NCI-H1694 treated with DMSO at 0.1 percent for 48 hours (cell line): ENCODE measurements around the gene ADCY5.

Source experiments
- DNase-seq: peaks from one replicate; lab custom pipeline; 2025; lab: John Stamatoyannopoulos, UW

Gene ADCY5

DNA sequence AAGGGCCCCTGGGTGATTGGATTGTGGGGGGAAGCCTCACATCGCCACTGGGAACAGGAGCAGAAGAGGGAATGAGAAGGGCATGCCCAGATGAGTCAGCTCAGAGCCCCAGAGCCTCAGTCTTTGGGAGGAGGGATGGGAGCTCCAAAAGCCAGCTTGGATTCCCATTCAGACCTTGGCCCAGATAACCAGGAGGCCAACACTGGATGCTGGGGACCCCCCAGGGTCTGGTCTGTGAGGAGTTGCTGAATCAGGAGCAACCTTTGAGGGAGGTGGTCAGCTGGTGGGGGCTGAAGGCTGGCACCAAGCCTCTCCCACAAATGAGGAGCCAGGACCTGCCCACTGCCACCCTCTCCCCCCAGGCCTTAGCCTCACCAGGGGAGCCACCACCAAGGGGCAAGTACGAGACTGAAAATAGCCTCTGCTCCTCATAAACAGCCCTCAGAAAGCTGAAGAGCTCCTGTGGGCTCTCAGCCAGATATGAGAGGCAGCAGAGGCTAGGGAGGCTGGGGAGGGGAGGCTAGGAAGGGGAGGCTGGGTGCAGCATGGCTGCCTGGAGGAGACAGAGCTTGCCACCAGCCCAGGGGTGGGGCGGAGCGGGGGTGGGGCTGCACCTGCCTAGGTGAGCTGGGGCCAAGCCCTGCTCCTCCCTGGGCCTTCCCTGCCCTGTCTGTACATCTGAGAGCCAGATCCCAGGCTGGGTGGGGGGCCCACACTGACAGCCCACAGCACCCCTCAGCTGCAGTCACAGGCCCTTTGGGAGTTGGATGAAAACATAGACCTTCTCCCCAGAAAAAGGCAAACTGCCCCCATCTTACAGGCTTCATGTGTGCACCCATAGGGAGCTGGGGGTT lies 147.3 kb downstream of the ADCY5 start:
- no peak for DNase-seq

DNA sequence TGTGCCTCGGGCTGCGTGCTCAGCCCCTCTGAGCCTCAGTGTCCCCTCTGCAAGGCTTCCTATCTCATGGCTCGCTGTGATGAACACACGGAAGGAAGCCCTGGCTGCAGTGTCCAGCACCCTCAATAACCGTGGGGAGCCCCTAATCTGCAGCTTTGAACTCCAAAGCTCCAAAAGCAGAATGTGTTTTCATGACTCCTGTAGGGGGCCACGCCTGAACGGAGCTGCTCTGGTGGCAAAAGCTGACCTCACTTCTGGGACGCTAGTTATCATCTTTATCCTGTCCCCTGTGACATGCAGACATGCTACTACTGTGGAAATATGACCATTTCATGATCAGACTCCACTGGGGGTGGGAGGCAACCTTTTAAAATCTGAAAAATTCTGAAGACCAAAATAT lies 148.3 kb downstream of the ADCY5 start:
- DNase-seq: no peak

DNA sequence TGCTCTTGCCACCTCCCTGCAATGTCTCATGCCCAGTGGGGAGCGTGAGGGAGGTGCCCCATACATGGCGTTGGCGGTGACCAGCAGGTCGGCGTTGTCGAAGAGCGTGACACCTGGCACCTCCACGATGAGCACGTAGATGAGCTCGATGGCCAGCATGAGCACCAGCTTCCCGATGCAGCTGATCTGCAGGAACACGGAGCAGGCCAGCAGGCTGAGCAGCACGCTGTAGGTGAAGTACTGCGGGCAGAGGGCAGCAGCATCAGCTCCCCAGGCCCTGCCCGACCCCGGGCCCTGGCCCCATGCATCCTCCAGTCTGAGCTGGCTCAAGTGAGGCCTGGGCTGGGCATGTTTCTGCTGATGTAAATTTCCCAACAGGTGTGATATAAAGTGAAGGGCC lies 148.8 kb downstream of the ADCY5 start:
- no peak for DNase-seq

DNA sequence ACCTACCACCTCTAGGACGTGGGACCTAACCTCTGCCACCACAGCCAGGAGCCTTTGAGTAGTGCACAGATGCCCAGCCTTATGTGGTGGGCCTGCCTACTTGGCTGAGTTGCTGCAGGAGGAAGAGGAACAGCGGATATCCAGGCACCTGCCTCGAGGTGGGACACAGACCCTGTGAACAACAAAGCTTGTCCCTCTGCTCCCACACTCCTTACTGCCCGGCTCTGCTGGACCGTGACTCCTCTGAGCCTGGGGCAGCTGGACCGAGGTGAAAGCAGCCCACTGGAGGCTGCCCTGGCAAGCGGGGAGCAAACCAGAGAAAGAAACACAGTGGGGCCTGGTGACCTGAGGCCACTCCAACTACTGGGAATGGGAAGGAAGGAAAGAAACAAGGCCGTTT lies 149.3 kb downstream of the ADCY5 start:
- no peak for DNase-seq

DNA sequence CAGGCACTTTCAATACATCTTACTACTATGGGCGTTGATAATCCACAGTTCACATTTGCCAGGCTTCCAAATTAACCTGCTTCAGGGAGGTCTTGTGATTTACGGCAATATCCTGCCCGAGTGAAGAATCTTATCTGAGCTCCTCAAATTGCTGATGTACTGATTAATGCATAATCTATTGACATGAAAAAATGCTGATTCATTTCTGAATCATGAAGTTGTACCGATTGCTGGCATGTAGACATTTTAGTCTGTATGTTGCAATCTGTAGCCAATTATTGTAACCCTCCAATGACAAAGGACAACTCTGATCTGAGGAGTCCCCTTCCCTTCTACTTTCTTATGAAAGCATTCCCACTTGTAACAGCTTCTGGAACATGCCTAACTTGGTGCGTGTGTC lies 150.0 kb downstream of the ADCY5 start:
- no peak for DNase-seq

DNA sequence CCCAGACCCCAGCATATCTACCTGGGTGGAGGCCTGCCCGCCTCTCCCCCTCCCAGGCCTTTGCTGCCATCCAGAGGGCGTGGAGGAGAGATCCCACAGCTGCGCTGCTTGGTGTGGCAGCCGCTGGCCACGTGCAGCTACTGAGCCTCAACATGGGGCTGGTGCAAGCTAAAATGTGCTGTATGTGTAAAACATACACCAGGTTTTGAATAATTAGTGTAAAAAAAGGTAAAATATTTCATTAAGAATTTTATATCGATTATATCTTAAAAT lies 151.3 kb downstream of the ADCY5 start:
- DNase-seq: no peak

DNA sequence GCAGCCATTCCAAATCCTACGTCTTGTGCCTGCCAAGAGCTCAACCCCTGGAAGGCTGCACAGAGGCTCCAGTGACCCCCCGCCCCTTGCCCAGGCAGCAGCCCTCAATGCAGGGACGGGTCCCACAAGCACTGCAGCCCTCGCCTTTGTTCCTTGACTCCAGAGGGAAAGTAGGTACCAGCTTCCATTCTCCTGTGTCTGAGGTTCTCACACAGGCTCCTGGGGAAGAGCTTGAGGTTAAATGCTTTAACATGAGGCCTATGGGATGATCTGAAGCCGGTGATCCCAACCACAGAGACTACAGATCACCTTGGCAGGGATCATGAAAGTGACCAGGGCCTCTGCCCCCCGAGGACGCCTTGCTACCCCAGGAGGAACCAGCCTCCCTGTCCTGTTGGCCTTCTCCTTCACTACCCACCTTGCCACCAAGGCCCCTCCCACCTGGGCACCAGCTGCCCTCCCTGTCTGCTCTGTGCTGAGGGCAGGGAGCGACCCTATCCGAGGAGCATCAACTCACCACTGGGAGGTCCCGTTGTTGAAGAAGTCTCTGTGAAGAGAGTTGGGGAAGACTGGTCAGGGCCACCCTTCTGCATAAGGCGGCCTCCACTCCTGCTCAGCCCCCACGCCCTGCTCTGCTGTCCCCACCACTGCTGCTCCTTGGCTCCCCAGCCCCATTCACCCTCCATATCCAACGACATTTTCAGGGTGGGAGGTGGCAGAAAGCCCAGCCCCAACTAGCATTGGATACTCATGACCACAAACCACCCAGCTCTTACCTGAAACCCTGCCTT lies 151.9 kb downstream of the ADCY5 start:
- DNase-seq: no peak

DNA sequence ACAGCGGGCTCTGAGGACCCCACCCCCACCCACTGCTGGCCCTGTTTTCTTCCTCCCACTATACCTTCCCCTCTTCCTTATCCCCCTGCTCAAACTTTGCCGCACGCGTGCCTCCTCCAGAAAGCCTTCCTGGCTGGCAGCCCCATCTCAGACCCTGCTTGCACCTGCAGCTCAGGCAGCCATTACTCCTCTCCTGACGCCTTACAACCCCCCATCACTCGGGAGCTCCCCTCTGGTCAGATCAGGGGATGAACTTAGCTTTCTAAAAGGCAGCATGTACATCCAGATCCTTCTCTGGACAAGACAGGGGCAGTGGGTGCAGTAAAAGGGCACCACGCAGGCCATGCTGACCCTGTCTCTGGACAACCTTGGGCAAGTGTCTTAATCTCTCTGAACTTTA lies 152.6 kb downstream of the ADCY5 start:
- DNase-seq: no peak

DNA sequence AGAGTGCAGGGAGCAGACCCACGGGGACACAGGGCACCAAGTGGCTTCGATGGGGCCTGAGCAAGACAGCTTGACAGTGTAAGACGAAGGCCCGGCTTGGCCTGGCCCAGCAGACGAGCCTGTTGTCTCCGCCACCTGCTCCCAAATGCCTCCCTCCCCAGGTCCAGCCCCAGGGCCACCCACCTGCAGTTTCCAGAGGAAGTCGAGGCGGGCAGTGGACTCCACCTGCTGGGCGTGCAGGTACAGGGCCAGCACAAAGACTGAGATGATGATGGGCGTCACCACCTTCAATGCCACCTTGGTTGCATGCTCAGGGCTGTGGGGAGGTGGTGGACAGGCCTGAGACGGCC lies 153.0 kb downstream of the ADCY5 start:
- no peak for DNase-seq

DNA sequence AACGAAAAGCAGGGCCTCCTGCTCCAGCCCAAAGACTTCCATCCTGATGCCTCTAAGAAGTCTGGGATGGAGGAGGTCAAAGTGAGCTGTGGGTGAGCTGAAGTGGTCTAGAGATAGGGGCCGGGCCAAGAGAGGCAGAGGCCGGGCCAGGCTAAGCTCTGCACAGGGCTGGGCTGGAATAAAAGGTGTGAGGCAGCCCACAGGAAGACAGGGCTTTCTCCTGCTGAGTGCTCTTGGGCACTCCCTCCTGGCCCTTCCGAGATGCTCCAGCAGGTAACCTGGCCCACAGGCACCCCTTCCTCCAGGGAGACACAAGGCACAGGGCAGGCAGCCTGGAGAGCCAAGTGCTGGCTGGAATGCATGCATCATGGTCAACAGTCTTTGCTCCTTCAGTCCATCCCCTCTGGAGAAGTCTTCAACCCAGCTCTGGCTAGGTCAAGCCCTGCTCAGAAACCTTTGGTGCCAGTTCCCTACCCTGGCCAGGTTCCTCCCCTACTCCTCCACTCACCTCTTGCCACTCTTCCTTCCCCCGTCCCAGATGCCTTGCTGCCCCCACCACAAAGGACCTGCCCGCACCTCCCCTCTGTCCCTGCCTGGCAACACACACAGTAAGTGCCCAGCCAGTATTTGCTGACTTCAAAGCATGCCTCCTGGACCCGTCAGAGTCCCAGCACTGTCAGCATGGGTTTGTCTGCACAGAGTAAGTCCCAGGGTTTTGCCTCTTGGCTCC lies 153.6 kb downstream of the ADCY5 start:
- DNase-seq: no peak

DNA sequence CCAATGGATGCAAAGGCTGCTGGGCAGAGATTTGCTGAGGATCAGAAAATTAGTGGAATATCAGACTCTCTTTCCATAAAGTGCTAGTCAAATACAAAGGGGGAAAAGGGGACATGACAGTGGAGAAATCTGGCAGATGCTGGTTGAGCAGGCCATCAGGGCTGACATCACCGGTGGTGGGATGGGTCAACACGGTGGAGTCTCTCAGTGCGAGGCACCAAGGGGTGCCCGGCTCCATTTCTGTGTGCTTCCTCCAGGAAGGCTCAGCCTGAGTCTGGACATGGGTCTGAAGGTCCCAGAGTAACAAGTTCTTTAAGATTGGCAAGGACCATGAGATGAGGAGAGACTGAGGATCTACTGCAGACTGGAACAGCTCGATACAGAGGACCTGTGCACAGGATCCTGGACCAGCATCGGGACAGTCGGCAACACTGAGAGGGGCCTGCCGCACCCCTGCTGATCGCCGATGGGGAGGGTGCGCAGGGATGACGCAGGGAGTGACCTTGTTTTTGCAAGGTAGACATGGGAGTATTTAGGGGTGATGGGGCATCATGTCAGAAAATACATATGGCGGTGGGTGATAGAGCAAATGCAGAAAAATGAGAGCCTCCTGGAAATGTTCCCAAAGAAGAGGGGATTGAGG lies 154.5 kb downstream of the ADCY5 start:
- no peak for DNase-seq

DNA sequence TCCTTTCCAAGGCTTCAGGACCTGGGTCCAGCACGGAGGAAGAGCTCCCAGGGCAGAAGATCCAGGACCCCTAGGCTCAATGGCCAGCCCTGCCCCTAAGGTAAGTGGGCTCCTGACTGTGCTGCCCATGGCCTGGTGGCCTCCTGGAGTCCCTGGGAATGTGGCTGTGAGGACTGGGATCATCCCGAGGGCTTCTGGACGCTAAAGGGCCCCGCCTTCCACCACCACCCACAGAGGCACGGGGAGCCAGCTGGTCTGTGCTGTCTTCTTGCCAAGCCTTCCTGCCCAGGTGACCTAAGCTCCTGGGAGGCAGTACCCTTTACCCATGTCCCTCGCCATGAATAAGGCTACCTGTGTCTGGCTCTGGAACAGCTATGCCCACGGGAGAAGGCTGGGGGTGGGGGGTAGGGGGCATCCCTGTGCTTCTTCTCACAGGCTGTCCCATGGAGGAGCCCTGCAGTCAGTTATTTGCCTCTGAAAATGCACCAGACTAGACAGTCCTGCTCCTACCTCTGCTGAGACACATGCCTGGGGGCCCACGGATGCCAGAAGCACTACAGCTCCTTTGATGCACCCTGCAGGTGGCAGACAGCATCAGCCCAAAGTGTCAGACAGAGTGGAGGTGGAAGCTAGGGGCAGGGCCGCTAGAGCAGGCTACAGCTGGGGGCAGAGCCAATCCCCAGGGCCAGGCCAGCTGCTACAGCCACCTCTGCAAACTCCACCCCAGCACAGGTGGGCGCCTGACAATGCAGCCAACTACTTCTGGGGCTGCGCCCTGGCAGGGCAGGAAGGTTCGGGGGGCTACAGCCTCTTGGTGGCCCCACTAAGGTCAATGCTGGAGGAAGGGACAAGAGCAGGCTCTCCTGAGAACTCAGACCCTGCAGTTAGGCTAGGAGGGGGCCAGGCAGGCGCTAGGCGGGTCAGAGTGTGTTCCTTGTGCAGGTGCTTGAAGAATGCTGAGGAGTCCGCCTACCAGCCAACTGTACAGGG lies 156.3 kb downstream of the ADCY5 start:
- no peak for DNase-seq

DNA sequence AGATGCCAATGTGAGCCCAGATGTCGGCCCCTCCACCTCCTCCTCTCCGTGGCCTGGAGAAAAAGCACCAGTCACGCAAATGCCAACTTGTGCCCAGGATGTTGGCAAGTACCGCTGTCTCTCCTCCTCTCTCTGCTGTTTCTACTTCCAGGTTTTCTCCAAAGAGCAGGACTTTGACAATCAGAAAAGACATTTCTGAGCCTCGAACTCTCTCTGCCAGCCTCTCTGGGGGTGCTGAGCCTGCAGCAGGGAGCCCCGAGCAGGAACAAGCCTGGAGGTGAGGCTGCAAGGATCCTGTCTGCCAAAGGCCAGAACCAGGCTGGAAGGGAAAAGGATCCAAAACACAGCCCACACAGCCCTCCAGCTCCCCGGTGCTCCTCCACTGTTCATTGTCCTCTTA lies 157.5 kb downstream of the ADCY5 start:
- DNase-seq: no peak

DNA sequence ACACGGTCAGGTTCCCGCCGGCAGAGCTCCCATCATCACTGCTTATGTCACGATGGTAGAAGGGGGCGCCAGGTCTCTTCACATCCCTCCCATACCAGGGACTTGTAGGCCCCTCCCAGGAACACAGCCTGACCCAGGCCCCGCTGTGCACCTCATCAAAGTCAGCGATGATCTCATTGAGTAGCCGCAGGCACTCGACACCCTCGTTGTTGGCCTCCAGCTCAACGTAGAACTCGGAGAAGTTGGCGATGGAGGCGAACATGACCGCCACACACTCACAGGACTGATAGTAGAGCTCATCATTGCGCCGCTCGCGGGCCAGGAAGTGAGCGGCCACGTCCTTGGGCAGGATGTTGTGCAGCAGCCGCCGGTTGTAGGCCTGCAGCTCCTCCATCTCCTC lies 157.9 kb downstream of the ADCY5 start:
- no peak for DNase-seq

DNA sequence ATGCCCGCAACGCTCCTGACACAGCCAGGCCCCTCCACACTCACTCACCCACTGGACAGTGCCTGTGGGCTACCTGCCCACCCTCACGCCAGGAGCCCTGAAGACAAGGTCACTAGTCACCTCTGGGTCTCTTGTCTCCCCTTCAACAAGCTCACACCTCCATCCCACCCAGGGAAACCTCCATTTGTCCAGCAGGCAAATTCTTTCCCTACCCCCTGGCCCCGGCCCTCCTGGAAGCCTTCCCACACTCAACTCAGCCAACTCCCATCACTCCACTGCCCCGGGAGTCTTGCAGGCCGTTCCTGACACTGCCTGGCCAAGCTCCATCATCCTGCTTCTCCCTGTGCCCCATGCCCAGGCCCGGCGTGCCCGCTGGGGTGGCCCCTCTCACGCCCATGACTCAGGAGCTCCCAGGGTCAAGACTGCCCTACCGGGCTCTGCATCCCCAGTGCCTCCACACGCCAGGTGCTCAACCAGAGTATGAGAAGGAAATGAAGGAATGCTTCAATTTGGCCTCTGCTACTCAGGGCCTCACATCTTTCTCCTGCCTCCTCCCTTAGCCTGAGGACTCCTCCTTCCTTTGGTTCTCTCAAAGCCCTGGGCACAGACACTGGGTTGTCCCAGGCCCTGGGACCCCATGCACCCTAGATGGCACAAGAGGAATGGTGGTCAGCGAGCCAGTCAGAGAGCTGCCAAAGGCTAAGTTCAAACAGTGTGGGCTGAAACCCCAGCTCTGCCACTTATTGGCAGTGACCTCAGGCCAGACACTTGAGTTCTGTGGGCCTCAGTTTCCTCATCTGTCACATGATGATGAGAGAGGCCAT lies 158.6 kb downstream of the ADCY5 start:
- DNase-seq: no peak

DNA sequence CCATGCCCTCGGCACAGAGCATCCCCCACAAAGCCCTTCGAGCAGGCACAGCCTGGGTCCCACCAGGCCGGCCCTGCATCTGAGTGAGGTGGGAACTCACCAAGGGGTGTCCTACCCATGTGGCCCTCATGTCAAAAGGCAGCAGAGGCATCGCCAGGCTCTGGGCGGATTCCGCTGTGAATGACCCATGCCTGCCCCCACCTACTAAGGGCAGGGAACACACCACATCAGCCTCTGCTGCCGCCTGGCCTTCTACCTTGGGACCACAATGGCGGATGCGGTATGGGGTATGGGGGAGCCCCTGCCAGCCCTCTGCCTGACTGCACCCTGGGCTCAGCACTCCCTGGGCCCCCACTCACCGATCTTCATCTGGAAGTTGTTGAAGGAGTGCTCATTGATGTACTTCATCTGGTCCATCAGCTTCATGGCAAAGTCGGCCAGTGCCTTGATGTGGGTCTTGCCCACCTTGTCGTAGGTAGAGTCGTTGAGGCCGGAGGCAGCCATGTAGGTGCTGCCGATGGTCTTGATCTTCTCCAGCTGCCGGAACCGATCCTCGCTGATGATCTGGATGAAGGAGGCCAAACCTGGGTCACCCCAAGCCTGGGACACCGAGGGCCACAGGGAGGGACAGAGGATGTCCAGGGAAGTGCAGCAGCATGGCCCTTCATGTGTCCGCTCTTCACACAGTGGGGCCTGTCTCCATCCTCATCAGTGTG lies 159.3 kb downstream of the ADCY5 start:
- no peak for DNase-seq

DNA sequence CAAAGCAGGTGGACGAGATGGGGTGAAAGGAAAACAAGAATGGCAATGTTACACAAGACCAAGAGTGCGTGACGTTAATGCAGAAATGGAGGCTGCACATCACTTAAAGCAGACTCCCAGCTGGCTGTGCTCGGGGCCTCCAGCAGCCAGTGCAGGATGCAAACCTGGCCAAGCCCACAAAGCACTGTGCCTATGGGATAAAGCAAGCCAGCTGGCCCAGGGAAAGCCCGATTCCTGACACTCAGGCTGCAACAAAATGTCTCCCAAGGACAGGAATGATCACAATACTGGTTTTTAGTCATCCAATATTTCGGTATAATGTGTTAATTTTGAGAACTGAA lies 161.0 kb downstream of the ADCY5 start:
- DNase-seq: no peak

DNA sequence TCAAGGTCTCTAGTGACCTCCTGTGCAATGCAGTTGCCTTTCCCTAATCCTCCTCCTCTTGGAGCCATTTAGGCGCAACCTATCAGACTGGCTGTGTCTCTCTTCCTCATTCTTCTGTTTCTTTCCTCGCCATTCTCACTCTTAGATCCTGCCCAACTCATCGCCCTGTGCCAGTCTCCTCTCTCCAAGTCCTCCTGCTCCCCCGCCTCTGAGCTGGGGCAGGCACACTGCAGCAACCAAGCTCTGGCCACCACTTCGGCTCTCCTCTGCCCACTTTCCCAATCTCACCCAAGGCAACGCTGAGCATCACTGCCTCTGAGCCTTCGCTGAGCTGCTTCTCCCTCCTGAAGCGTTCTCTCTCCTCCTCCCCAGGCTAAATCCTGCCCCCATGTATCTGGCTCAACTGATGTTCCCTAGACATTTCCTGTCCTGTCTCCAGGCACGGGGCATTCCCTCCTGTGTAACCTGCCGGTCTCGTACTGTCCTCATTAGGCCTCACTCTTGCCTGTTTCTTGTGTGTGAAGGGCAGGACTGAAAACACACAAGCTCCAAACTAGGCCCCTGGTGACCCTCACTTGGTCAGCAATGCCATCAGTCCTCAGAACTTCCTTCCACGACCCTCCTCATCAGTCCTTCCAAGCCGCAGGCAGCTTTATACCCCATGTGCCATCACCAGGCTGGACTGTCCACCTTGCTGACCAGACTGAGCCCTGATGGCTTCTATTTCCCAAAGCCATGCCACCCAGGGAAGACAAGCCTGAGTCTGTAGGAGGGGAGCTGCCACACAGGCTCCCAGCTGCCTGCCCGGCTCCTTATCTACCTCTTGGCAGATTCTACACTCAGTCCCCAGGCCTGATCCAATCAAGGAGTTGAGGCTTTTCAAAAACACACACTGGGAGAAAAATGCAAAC lies 161.6 kb downstream of the ADCY5 start:
- no peak for DNase-seq
